ENCODE measurements around the gene KDM4F.

KDM4F gene

DNA sequence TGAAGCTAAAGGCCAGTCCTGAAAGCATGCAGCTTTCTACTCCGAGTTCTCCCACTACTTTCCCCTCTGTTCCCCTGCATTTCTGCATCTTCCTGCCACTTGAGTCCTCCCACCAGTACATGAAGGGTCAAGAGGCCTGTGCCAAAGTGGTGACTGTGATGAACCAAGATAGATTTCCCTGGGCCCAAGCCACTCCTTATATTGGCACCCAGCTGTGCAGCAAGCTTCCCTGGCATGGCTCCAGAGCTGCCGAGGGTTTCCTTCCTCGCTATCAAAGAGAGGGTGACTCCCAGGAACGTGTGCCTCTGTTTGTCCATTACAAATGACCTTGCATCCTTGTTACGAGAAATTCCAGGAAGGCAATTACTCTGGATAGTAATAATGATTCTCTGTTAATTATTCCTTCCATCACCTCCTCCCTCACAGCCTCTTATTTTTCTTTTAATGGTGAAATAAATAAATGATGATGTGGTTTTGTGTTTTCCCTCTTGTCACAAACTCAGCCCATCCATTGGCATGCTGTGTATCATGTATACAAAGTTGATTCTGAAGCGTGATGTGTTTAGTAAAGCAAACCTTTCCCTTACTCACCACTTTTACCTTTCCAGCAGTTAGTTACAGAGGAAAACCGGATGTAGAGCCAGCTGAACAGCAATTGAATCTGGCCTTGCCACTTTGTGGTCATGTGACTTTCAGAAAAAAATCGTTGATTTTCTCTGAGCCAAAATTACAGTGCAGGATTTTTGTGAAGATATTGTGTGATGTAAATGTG, 25.8 kb downstream of the KDM4F start:
- H3K9me3 ChIP-seq: no peaks in the 10 kb centered on the region
- H3K36me3 ChIP-seq: no peaks in the 10 kb centered on the region
- no peak overlapping the region for H3K27ac ChIP-seq
- TF ChIP-seq, protein P1, sequence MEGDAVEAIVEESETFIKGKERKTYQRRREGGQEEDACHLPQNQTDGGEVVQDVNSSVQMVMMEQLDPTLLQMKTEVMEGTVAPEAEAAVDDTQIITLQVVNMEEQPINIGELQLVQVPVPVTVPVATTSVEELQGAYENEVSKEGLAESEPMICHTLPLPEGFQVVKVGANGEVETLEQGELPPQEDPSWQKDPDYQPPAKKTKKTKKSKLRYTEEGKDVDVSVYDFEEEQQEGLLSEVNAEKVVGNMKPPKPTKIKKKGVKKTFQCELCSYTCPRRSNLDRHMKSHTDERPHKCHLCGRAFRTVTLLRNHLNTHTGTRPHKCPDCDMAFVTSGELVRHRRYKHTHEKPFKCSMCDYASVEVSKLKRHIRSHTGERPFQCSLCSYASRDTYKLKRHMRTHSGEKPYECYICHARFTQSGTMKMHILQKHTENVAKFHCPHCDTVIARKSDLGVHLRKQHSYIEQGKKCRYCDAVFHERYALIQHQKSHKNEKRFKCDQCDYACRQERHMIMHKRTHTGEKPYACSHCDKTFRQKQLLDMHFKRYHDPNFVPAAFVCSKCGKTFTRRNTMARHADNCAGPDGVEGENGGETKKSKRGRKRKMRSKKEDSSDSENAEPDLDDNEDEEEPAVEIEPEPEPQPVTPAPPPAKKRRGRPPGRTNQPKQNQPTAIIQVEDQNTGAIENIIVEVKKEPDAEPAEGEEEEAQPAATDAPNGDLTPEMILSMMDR (IDR thresholded peaks at IDR 0.05): no peak
- no peaks in the 10 kb centered on the region for H3K4me1 ChIP-seq (ENCODE audit: control insufficient read depth in 1 of 2, insufficient read depth in 1 of 2, low read depth in 1 of 2, low read length in 1 of 2)
- H3K4me3 ChIP-seq (ENCODE audit: low read depth in 1 of 2, low read length in 1 of 2): no peak overlapping the region
- peaks cover 59% of the 10 kb centered on the region for H3K27me3 ChIP-seq

DNA sequence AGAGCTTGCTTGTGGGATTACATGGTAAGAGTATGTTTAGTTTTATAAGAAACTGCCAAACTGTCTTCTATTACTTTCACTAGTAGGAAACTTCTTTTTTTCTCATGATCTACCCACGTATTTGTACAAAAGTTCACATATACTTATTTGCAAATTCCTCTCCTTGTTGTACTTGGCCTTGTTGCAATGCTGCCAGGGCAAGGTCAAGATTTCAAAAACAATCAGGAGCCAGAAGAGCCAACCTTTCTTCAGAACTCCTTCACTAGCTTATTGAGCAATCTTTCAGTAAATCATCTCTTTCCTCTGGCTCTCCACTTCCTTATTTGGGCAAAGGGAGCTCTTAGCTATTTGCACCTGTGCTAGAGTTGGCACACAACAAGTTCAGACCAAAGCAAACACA, 27.2 kb downstream of the KDM4F start:
- H3K9me3 ChIP-seq: no peaks in the 10 kb centered on the region
- no peaks in the 10 kb centered on the region for H3K36me3 ChIP-seq
- TF ChIP-seq, protein P1 (IDR thresholded peaks at IDR 0.05): no peak
- no peaks in the 10 kb centered on the region for H3K4me1 ChIP-seq (ENCODE audit: control insufficient read depth in 1 of 2, insufficient read depth in 1 of 2, low read depth in 1 of 2, low read length in 1 of 2)
- no peak overlapping the region for H3K27ac ChIP-seq
- peaks cover 74% of the 10 kb centered on the region for H3K27me3 ChIP-seq
- no peak overlapping the region for H3K4me3 ChIP-seq (ENCODE audit: low read depth in 1 of 2, low read length in 1 of 2)

GRCh38 chr11:95076981-95077380, 27.8 kb downstream of the KDM4F start:
- TF ChIP-seq, protein P1 (IDR thresholded peaks at IDR 0.05): no peak
- H3K9me3 ChIP-seq: no peaks in the 10 kb centered on the region
- H3K27me3 ChIP-seq: peaks cover 79% of the 10 kb centered on the region
- H3K4me3 ChIP-seq (ENCODE audit: low read depth in 1 of 2, low read length in 1 of 2): no peak overlapping the region
- no peak overlapping the region for H3K27ac ChIP-seq
- H3K4me1 ChIP-seq (ENCODE audit: control insufficient read depth in 1 of 2, insufficient read depth in 1 of 2, low read depth in 1 of 2, low read length in 1 of 2): no peaks in the 10 kb centered on the region
- no peaks in the 10 kb centered on the region for H3K36me3 ChIP-seq

GRCh38 chr11:95078526-95078925, 29.3 kb downstream of the KDM4F start:
- H3K27me3 ChIP-seq: peaks cover 92% of the 10 kb centered on the region
- no peaks in the 10 kb centered on the region for H3K4me1 ChIP-seq (ENCODE audit: control insufficient read depth in 1 of 2, insufficient read depth in 1 of 2, low read depth in 1 of 2, low read length in 1 of 2)
- no peaks in the 10 kb centered on the region for H3K9me3 ChIP-seq
- no peak overlapping the region for H3K27ac ChIP-seq
- H3K36me3 ChIP-seq: no peaks in the 10 kb centered on the region
- TF ChIP-seq, protein P1 (IDR thresholded peaks at IDR 0.05): no peak
- H3K4me3 ChIP-seq (ENCODE audit: low read depth in 1 of 2, low read length in 1 of 2): no peak overlapping the region

GRCh38 chr11:95081010-95081409, 31.8 kb downstream of the KDM4F start:
- Histone ChIP-seq H3K4me1 (ENCODE audit: control insufficient read depth in 1 of 2, insufficient read depth in 1 of 2, low read depth in 1 of 2, low read length in 1 of 2) (no peaks in the 10 kb centered on the region), H3K27ac (no peak overlapping the region), H3K4me3 (ENCODE audit: low read depth in 1 of 2, low read length in 1 of 2) (no peak overlapping the region), H3K27me3 (peaks cover 94% of the 10 kb centered on the region), H3K36me3 (no peaks in the 10 kb centered on the region), H3K9me3 (no peaks in the 10 kb centered on the region)
- TF ChIP-seq, protein P1 (IDR thresholded peaks at IDR 0.05): no peak
